Liver (tissue), 3 donors: ENCODE measurements around the gene TBC1D5.

ENCODE experiments used
- GABPA ChIP-seq, 2 donors: IDR thresholded peaks in 1 of 2; conservative IDR thresholded peaks in 1 of 2; 2 replicates each; pipeline ENCODE4 v1.6.1; 2016; ENCODE audit warnings: antibody characterized with exemption in 2 of 2, mild to moderate bottlenecking in 1 of 2, moderate library complexity in 1 of 2
- TF ChIP-seq, protein P1 (sequence below): fragments of 150-350 bp; IDR thresholded peaks from 2 replicates; pipeline ENCODE4 v1.5.1; 2017; ENCODE audit warnings: improper control_type of control experiment, low read depth, low read length; ENCODE audit not compliant: missing input control
- TF ChIP-seq, protein P2 (sequence below): IDR thresholded peaks from 2 replicates; pipeline ENCODE4 v1.6.1; 2016; ENCODE audit warnings: antibody characterized with exemption, mild to moderate bottlenecking
- donor health status: healthy.
- donor health status: healthy.

DNA sequence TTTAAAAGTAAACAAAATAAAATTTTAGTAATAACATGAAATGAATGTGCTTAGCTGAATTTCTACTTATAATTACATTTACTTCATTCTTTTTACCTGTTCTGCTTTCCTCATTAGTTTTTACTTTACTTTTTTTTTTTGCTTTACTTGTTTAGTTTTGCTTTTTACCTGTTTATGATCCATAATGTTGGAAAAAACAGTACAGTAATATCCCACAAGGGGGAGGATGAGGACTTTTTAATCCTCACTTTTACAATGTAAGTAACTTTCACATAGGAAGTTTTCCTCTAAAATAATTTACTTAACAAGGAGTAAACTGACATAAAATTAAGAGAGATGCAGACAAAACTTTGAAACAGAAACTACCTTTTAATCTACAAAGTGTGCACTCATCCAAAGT, 268.7 kb downstream of the TBC1D5 start:
- TF ChIP-seq, protein P1, sequence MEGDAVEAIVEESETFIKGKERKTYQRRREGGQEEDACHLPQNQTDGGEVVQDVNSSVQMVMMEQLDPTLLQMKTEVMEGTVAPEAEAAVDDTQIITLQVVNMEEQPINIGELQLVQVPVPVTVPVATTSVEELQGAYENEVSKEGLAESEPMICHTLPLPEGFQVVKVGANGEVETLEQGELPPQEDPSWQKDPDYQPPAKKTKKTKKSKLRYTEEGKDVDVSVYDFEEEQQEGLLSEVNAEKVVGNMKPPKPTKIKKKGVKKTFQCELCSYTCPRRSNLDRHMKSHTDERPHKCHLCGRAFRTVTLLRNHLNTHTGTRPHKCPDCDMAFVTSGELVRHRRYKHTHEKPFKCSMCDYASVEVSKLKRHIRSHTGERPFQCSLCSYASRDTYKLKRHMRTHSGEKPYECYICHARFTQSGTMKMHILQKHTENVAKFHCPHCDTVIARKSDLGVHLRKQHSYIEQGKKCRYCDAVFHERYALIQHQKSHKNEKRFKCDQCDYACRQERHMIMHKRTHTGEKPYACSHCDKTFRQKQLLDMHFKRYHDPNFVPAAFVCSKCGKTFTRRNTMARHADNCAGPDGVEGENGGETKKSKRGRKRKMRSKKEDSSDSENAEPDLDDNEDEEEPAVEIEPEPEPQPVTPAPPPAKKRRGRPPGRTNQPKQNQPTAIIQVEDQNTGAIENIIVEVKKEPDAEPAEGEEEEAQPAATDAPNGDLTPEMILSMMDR, result no peak
- TF ChIP-seq, protein P2, sequence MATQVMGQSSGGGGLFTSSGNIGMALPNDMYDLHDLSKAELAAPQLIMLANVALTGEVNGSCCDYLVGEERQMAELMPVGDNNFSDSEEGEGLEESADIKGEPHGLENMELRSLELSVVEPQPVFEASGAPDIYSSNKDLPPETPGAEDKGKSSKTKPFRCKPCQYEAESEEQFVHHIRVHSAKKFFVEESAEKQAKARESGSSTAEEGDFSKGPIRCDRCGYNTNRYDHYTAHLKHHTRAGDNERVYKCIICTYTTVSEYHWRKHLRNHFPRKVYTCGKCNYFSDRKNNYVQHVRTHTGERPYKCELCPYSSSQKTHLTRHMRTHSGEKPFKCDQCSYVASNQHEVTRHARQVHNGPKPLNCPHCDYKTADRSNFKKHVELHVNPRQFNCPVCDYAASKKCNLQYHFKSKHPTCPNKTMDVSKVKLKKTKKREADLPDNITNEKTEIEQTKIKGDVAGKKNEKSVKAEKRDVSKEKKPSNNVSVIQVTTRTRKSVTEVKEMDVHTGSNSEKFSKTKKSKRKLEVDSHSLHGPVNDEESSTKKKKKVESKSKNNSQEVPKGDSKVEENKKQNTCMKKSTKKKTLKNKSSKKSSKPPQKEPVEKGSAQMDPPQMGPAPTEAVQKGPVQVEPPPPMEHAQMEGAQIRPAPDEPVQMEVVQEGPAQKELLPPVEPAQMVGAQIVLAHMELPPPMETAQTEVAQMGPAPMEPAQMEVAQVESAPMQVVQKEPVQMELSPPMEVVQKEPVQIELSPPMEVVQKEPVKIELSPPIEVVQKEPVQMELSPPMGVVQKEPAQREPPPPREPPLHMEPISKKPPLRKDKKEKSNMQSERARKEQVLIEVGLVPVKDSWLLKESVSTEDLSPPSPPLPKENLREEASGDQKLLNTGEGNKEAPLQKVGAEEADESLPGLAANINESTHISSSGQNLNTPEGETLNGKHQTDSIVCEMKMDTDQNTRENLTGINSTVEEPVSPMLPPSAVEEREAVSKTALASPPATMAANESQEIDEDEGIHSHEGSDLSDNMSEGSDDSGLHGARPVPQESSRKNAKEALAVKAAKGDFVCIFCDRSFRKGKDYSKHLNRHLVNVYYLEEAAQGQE, result no peak
- TF ChIP-seq GABPA (IDR thresholded peaks at IDR 0.05 in 1 of 2, conservative IDR thresholded peaks at IDR 0.05 in 1 of 2), result no peak
